Measurements from ENCODE around the gene ITM2C. TPM values are rescaled to one million over a fixed set of nuclear protein-coding genes. Genes with fewer than 3 reads are reported as not detected.

The ITM2C gene
- total and polyA plus RNA-seq, 2 of the 8 experiments (the other 6 are each of a cell fraction or from before 2014, with no cell fraction given) = 362 to 742 TPM

DNA sequence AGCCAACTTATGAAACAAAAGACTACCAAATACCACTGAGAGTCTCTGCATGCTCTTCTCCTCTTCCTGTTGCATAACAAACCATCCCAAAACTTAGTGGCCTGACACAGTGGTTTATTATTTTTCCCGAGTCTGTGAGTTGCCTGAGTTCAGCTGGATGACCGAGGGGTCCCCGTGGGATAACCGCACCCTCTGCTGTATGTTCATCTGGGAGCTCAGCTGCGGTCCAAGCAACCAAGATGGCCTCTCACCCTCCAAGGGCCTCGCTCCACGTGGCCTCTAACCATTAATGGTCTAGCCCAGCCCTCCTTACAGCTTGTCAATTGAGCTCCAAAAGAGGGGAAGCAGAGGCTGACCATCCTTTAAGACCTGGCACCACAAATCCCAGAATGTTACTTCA is 17.1 kb downstream of the ITM2C start:
- TF ChIP-seq E2F6 (IDR thresholded peaks at IDR 0.05) (0 out of 2 replicates have a peak, but pooled peaks have one; percentile 14), POLR2A (IDR thresholded peaks at IDR 0.05; ENCODE audit: control extremely low read depth in 1 of 2, low read depth in 2 of 2, low read length in 2 of 2) (no peak), NRF1 (IDR thresholded peaks at IDR 0.05; ENCODE audit: low read depth, low read length) (no peak)
- Histone ChIP-seq H3K18ac (ENCODE audit: extremely low read depth, low read length) (no peak overlapping the region), H3K23ac (ENCODE audit: insufficient read length) (no peak overlapping the region), H2BK20ac (ENCODE audit: low read length) (no peak overlapping the region), H3K9ac (replicated peaks in 1 of 4; ENCODE audit: extremely low read depth in 1 of 4, low read depth in 3 of 4, low read length in 3 of 4) (no peak overlapping the region), H3K4me3 (ENCODE audit: extremely low read depth in 1 of 4, insufficient read depth in 2 of 4, low read depth in 3 of 4, low read length in 4 of 4) (no peak overlapping the region), H2BK120ac (replicated peaks; ENCODE audit: low read depth, low read length) (no peak overlapping the region), H3K56ac (replicated peaks; ENCODE audit: insufficient read length, low read depth, low read length) (no peak overlapping the region), H3K4me1 (replicated peaks in 1 of 4; ENCODE audit: control insufficient read depth in 3 of 4, insufficient read depth in 4 of 4, low read length in 3 of 4) (peaks cover 5 to 9% (median 7%) of the 10 kb centered on the region in 4 experiments), H3K27me3 (replicated peaks in 1 of 4; ENCODE audit: control insufficient read depth in 3 of 4, extremely low read depth in 1 of 4, insufficient read depth in 3 of 4, low read length in 3 of 4) (no peaks in the 10 kb centered on the region), H2BK12ac (ENCODE audit: low read depth, low read length) (no peak overlapping the region), H3K79me2 (ENCODE audit: control insufficient read depth in 1 of 2, insufficient read depth in 2 of 2, low read length in 2 of 2) (no peaks in the 10 kb centered on the region), H2BK5ac (ENCODE audit: low read depth, low read length) (no peak overlapping the region), H3K23me2 (ENCODE audit: low read depth, low read length) (no peaks in the 10 kb centered on the region; the same call in 1 of the 2 replicates), H3K36me3 (ENCODE audit: control insufficient read depth in 2 of 4, insufficient read depth in 4 of 4, low read length in 3 of 4) (peaks cover 9 to 30% (median 26%) of the 10 kb centered on the region in 4 experiments), H4K20me1 (replicated peaks in 1 of 2; ENCODE audit: control insufficient read depth in 1 of 2, insufficient read depth in 2 of 2, low read length in 2 of 2) (peaks cover 7 to 11% of the 10 kb centered on the region in 2 experiments), H4K8ac (ENCODE audit: extremely low read depth, insufficient read depth, low read length) (no peak overlapping the region), H2AFZ (ENCODE audit: low read length) (no peak overlapping the region), H4K5ac (ENCODE audit: insufficient read length, low read depth, low read length) (no peak overlapping the region), H2AK5ac (ENCODE audit: low read depth, low read length) (no peak overlapping the region), H4K91ac (replicated peaks; ENCODE audit: insufficient read length, low read length) (no peak overlapping the region), H3K4me2 (ENCODE audit: insufficient read depth in 1 of 2, low read depth in 2 of 2, low read length in 2 of 2) (no peak overlapping the region), H3K14ac (ENCODE audit: insufficient read length) (no peak overlapping the region), H2BK15ac (ENCODE audit: low read length) (no peak overlapping the region), H3K79me1 (ENCODE audit: low read depth, low read length) (no peaks in the 10 kb centered on the region; the same call in 1 of the 2 replicates), H3K4ac (replicated peaks; ENCODE audit: insufficient read length, low read depth, low read length) (no peak overlapping the region), H3K9me3 (ENCODE audit: insufficient read depth in 2 of 2, low read depth in 1 of 2, low read length in 1 of 2) (no peaks in the 10 kb centered on the region), H3K27ac (ENCODE audit: low read depth, low read length) (no peak overlapping the region)
- FAIRE-seq (no peak), DNase-seq (ENCODE audit: low read depth in 1 of 2, low spot score in 2 of 2) (no peak)
- ChIA-PET CTCF (ENCODE audit: partially characterized antibody) (interaction anchor here (0.9 to 2.6 kb wide), 4 partner anchors 10 to 33 kb away, joined by 3 to 10 read pairs (median 4); no protein-coding TSS in a partner anchor), POLR2A (ENCODE audit: partially characterized antibody) (interaction anchor here (0.6 to 3.7 kb wide), 9 partner anchors 9 to 175 kb away, joined by 3 to 15 read pairs (median 4); partner anchors contain the start of genes ITM2C and PSMD1)
- 86% methylated on average over 7 of the region's 7 CpGs; no CpG with 5 or more reads in 1 of the 2 experiments for WGBS, 2 experiments (ENCODE audit: extremely low coverage in 1 of 2, insufficient coverage in 1 of 2, insufficient read length in 1 of 2, insufficient replicate concordance in 2 of 2, low coverage in 1 of 2, low lambda C conversion rate in 2 of 2, missing lambda C conversion rate in 1 of 2)
